Right atrium auricular region (tissue), 2 donors: ENCODE measurements around the gene TCF7L2. TPM values are rescaled to one million over a fixed set of nuclear protein-coding genes. Genes with fewer than 3 reads are reported as not detected.

Experiments used
- DNase-seq: peaks from one replicate; pipeline ENCODE4 v3.0.0-alpha.2; 2019; ENCODE audit warnings: low spot score
- H3K27ac ChIP-seq, 2 donors: fragments of 200-600 bp; sonication (generic); 1 replicate in 1 of 2; 2 replicates in 1 of 2; pipeline ENCODE4 v1.5.1; 2016 to 2019
- H3K27me3 ChIP-seq, 2 donors: fragments of 200-600 bp; sonication (generic); one replicate each; pipeline versions ENCODE4 v1.5.1 to v1.6.0; 2017 to 2019
- H3K36me3 ChIP-seq: fragments of 200-600 bp; sonication (generic); one replicate; pipeline ENCODE4 v1.5.1; 2016
- H3K4me1 ChIP-seq, 2 donors: fragments of 200-600 bp; sonication (generic); one replicate each; pipeline versions ENCODE4 v1.5.1 to v1.6.0; 2017 to 2019
- H3K4me3 ChIP-seq, 2 donors: fragments of 200-600 bp; sonication (generic); 1 replicate in 1 of 2; 2 replicates in 1 of 2; pipeline ENCODE4 v1.5.1; 2017 to 2019; ENCODE audit warnings: mild to moderate bottlenecking in 1 of 2, moderate library complexity in 1 of 2
- H3K9me3 ChIP-seq, 2 donors: fragments of 200-600 bp; sonication (generic); one replicate each; pipeline ENCODE4 v1.5.1; 2019
- CTCF ChIP-seq, 2 donors: fragments of 200-600 bp; sonication (generic); IDR thresholded peaks; one replicate each; pipeline ENCODE4 v1.5.1; 2019; ENCODE audit warnings: antibody characterized with exemption in 2 of 2
- total RNA-seq, 2 donors: library from RNA; depleted of rRNA; stranded (reverse); fragments of >200 nt; gene quantifications; one replicate each; pipeline ENCODE4 v1.1.0, GENCODE V29; 2016

TCF7L2 gene
- total RNA-seq, 2 donors from 2014 or later = 8.5 to 11.3 TPM

GRCh38 chr10:113139699-113140098 is 189.7 kb downstream of the TCF7L2 start:
- no peak for DNase-seq
- Histone ChIP-seq H3K36me3 (peaks cover 19% of the 10 kb centered on the region), H3K9me3 (no peaks in the 10 kb centered on the region), H3K27me3 (no peaks in the 10 kb centered on the region), H3K4me1 (peaks cover 0 to 20% of the 10 kb centered on the region in 2 donors), H3K4me3 (no peak overlapping the region), H3K27ac (no peak overlapping the region)
- peak in 1 of 2 donors; percentile 28 for TF ChIP-seq CTCF (IDR thresholded peaks at IDR 0.05)

- H3K9me3 ChIP-seq = no peaks in the 10 kb centered on the region
- H3K4me1 ChIP-seq = peaks cover 0 to 13% of the 10 kb centered on the region in 2 donors
- no peak overlapping the region for H3K4me3 ChIP-seq
- H3K27me3 ChIP-seq = no peaks in the 10 kb centered on the region
- TF ChIP-seq CTCF (IDR thresholded peaks at IDR 0.05) = no peak
- DNase-seq = no peak
- H3K27ac ChIP-seq = no peak overlapping the region
- H3K36me3 ChIP-seq = peaks cover 22% of the 10 kb centered on the region
These were observed 190.3 kb downstream of the TCF7L2 start for GRCh38 chr10:113140143-113141011.

GRCh38 chr10:113142601-113143362 is 192.7 kb downstream of the TCF7L2 start:
- Histone ChIP-seq H3K27ac (no peak overlapping the region), H3K27me3 (no peaks in the 10 kb centered on the region), H3K4me3 (no peak overlapping the region), H3K36me3 (peaks cover 40% of the 10 kb centered on the region), H3K4me1 (peaks cover 0 to 13% of the 10 kb centered on the region in 2 donors), H3K9me3 (no peaks in the 10 kb centered on the region)
- no peak for TF ChIP-seq CTCF (IDR thresholded peaks at IDR 0.05)
- no peak for DNase-seq

- H3K27me3 ChIP-seq = no peaks in the 10 kb centered on the region
- no peaks in the 10 kb centered on the region for H3K9me3 ChIP-seq
- TF ChIP-seq CTCF (IDR thresholded peaks at IDR 0.05) = no peak
- no peak overlapping the region for H3K27ac ChIP-seq
- DNase-seq = no peak
- H3K4me1 ChIP-seq = peaks cover 0 to 4% of the 10 kb centered on the region in 2 donors
- H3K4me3 ChIP-seq = no peak overlapping the region
- peaks cover 46% of the 10 kb centered on the region for H3K36me3 ChIP-seq
These were observed 194.5 kb downstream of the TCF7L2 start for GRCh38 chr10:113144576-113144975.

GRCh38 chr10:113148071-113148825 is 198.2 kb downstream of the TCF7L2 start:
- Histone ChIP-seq H3K9me3 (no peaks in the 10 kb centered on the region), H3K4me1 (no peaks in the 10 kb centered on the region)

More at GRCh38 chr10:113148071-113148825, 198.2 kb downstream of the TCF7L2 start:
- no peak overlapping the region for H3K4me3 ChIP-seq
- DNase-seq = no peak
- peaks cover 57% of the 10 kb centered on the region for H3K36me3 ChIP-seq
- no peaks in the 10 kb centered on the region for H3K27me3 ChIP-seq
- H3K27ac ChIP-seq = no peak overlapping the region
- no peak for TF ChIP-seq CTCF (IDR thresholded peaks at IDR 0.05)
